RWPE1 (cell line): ENCODE results near the gene CERK.
A peak's percentile ranks its signal among the peaks of the same experiment; 100 is the strongest.

ENCODE experiments used
- CTCF ChIA-PET: fragments of 350-600 bp; sonication (Branson Sonifier 250); formaldehyde crosslinking; extraction: SDS; loops from one replicate; lab custom pipeline; 2021; lab: Yijun Ruan, JAX
- POLR2A ChIA-PET: fragments of 400-600 bp; formaldehyde crosslinking; extraction: SDS; loops from one replicate; lab custom pipeline; 2020; ENCODE audit warnings: antibody characterized with exemption; ENCODE audit not compliant: low non-redundant PET; lab: Yijun Ruan, JAX
- DNase-seq: peaks from one replicate; pipeline ENCODE4 v3.0.0; 2012; ENCODE audit warnings: low spot score
- H3K27ac ChIP-seq: fragments of 450-650 bp; 2 replicates; pipeline ENCODE4 v1.5.1; 2017
- TF ChIP-seq, protein P1 (sequence below): fragments of 450-650 bp; conservative IDR thresholded peaks from 2 replicates; pipeline ENCODE4 v1.5.1; 2017; ENCODE audit warnings: low read depth, mild to moderate bottlenecking

The CERK gene

DNA sequence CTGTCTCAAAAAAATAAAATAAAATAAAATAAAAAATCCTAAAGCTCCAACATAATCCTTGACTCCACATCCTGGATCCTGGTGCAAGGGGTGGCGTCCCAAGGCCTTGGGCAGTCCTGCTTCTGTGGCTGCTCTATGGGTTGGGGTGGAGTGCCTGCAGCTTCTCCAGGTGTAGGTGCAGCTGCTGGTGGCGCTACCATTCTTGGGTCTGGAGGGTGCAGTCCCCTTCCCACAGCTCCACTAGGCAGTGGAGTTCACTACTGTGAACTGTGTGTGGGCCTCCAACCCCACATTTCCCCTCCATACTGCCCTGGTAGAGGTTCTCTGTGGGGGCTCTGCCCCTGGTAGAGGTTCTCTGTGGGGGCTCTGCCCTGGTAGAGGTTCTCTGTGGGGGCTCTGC lies 17.5 kb upstream of the CERK start:
- CTCF ChIA-PET = interaction anchor here (1.0 kb wide), 1 partner anchor 192 kb away, joined by 3 read pairs; no protein-coding TSS in a partner anchor
- DNase-seq = no peak
- peak overlapping the region; percentile 98 for H3K27ac ChIP-seq
- TF ChIP-seq, protein P1, sequence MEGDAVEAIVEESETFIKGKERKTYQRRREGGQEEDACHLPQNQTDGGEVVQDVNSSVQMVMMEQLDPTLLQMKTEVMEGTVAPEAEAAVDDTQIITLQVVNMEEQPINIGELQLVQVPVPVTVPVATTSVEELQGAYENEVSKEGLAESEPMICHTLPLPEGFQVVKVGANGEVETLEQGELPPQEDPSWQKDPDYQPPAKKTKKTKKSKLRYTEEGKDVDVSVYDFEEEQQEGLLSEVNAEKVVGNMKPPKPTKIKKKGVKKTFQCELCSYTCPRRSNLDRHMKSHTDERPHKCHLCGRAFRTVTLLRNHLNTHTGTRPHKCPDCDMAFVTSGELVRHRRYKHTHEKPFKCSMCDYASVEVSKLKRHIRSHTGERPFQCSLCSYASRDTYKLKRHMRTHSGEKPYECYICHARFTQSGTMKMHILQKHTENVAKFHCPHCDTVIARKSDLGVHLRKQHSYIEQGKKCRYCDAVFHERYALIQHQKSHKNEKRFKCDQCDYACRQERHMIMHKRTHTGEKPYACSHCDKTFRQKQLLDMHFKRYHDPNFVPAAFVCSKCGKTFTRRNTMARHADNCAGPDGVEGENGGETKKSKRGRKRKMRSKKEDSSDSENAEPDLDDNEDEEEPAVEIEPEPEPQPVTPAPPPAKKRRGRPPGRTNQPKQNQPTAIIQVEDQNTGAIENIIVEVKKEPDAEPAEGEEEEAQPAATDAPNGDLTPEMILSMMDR = no peak
- POLR2A ChIA-PET = no interaction called here

DNA sequence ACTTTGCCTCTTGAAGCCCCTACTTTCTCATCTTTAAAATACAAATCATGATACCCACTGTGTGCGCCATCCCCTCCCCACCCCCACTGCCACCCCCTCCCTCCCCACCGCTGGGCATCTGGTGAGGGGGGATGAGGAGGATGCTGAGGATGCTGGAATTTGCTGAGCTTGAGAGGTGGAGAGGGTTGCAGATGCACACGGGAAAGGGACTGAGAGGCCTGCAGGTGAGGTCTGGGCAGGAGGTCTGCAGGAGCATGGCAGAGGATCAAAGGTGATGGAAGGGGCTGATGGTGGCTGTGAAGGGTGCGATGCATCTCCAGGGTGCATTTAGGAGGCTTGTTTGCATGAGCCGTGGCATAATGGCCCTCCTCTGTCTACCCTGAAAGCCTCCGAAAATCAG lies 16.8 kb upstream of the CERK start:
- POLR2A ChIA-PET = interaction anchor here (0.6 to 1.0 kb wide), 2 partner anchors 8 to 1340 kb away, joined by 3 read pairs; partner anchors contain the start of gene TBC1D22A
- peak overlapping the region; percentile 98 for H3K27ac ChIP-seq
- TF ChIP-seq, protein P1 = no peak
- CTCF ChIA-PET = interaction anchor here (1.0 kb wide), 1 partner anchor 191 kb away, joined by 3 read pairs; no protein-coding TSS in a partner anchor
- DNase-seq = no peak

DNA sequence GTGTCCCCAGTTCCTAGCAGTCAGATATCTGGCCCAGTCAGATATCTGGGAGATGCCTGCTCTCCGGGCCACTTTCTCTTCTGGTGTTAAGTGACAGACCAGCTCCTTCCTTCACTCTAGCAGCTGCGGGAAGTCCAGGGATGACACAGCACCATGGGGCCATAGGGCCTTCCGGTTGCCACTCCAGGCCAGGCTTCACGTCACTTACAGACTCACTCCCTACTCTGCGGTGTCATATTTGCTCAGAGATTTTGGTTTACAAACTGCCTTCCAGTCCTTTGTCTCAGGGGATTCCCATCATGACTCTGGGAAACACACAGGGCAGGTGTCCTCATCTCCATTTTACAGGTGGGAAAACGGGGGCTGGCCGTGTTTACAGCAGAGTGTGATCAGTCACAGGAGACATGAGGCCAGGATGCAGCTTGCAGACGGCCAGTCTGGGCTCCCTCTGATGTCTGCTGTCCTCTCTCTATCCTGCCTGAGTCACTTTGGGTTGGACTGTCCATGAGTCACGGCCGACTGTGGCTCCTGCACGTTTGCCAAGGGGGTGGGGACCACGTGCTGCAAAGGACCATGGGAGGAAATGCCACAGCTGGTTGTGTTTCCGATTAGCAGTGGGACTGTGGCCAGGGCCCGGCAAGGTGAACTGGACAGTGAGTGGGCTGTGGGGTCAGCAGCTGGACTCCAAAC lies 16.2 kb upstream of the CERK start:
- POLR2A ChIA-PET = interaction anchor here (0.6 to 1.0 kb wide), 3 partner anchors 8 to 1339 kb away, joined by 3 to 5 read pairs (median 3); partner anchors contain the start of gene TBC1D22A
- CTCF ChIA-PET = no interaction called here
- TF ChIP-seq, protein P1 = no peak
- peak overlapping the region; percentile 98 for H3K27ac ChIP-seq
- DNase-seq = peak; percentile 91

DNA sequence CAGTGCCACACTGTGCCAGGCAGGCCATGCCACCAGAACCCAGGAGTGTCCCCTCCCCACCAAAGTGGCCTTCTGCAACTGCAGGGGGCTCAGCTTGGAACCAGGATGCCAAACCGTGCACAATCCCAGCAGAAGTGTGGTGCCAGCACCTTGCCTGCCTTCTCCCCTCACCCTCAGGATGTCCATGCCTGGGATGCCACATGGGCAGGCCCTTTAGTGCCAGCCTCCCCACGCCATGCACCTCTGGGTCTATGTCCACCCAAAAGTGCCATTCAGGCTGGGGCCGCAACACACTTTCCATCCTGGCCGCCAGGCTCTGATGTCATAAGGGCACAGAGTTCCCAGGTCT lies 15.7 kb upstream of the CERK start:
- POLR2A ChIA-PET = interaction anchor here (0.6 to 1.0 kb wide), 2 partner anchors 9 to 190 kb away, joined by 3 to 5 read pairs; partner anchors contain the start of gene TBC1D22A
- DNase-seq = no peak
- peak overlapping the region; percentile 98 for H3K27ac ChIP-seq
- TF ChIP-seq, protein P1 = no peak
- CTCF ChIA-PET = no interaction called here

DNA sequence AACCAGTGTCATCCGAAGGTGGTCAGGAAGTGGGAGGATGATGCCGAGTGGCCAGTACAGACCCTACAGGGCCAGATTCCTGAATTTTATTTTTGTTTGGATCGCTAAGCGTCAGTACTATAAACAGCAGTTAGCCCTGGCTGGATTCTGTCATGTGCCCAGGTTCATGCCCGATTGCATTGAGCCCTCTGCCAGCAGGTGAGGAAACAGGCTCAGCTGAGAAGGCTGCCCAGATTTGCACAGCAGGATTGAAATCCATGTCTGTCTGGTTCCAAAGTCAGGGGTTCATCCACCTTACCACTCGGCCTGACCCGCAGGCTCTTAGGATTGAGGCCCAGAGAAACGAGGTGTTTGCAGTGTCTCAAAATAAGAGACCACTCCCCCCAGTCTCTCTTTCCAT lies 15.3 kb upstream of the CERK start:
- TF ChIP-seq, protein P1 = no peak
- no peak for DNase-seq
- peak overlapping the region; percentile 98 for H3K27ac ChIP-seq
- ChIA-PET CTCF (no interaction called here), POLR2A (no interaction called here)

DNA sequence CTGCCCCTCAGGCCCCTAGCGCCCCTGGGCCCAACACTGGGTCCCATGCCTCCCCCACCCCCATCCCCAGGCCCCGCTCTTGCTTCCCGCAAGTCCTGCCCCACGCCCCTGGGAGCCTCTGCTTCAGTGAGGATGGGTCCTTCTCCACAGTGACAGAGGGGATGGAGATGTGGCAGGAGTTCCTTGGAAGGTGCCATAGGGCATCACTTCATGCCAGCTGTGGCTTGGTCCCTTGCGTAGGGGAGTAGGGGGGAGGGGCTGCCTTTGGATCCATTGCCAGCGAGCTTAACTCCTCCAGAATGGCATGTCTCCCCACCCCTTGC lies 14.9 kb upstream of the CERK start:
- CTCF ChIA-PET = no interaction called here
- peak overlapping the region; percentile 98 for H3K27ac ChIP-seq
- POLR2A ChIA-PET = no interaction called here

More for the DNA sequence above, 14.9 kb upstream of the CERK start:
- TF ChIP-seq, protein P1 = no peak
- DNase-seq = no peak
